Natural killer cell (primary cell): Measurements from ENCODE around the gene TEX2. TPM values are rescaled to one million over a fixed set of nuclear protein-coding genes. Genes with fewer than 3 reads are reported as not detected.

Experiments used
- ATAC-seq, 3 donors: fragments of 150-1000 bp in 2 of 3; fragments of 200-7000 bp in 1 of 3; cut with Tn5 transposase; 1 replicate in 1 of 3; 2 replicates in 2 of 3; pipeline ENCODE4 v1.10.0; 2021; ENCODE audit warnings: mild to moderate bottlenecking in 2 of 3, moderate library complexity in 2 of 3
- DNase-seq, 2 donors: peaks; one replicate each; pipeline versions ENCODE4 v3.0.0 to v3.0.0-alpha.2; 2013 to 2021; ENCODE audit warnings: mixed read lengths in 1 of 2
- H3K27ac ChIP-seq: one replicate; pipeline ENCODE4 v1.5.1; 2013; ENCODE audit warnings: mild to moderate bottlenecking, low read length
- H3K27me3 ChIP-seq: one replicate; pipeline ENCODE4 v1.6.1; 2013; ENCODE audit warnings: low read length; ENCODE audit not compliant: control insufficient read depth, insufficient read depth
- H3K36me3 ChIP-seq: one replicate; pipeline ENCODE4 v1.6.1; 2013; ENCODE audit warnings: low read length; ENCODE audit not compliant: control insufficient read depth, insufficient read depth
- H3K4me1 ChIP-seq: one replicate; pipeline ENCODE4 v1.6.1; 2013; ENCODE audit warnings: low read length; ENCODE audit not compliant: control insufficient read depth, insufficient read depth
- H3K4me3 ChIP-seq: one replicate; pipeline ENCODE4 v1.5.1; 2013; ENCODE audit warnings: low read length
- H3K9me3 ChIP-seq: one replicate; pipeline ENCODE4 v1.6.1; 2013; ENCODE audit warnings: low read length; ENCODE audit not compliant: control insufficient read depth, insufficient read depth
- H3K27ac Mint-ChIP-seq, 2 donors: one replicate each; pipeline ENCODE4 v1.8.0; 2022; ENCODE audit warnings: mild to moderate bottlenecking in 2 of 2, mixed read lengths in 2 of 2, moderate library complexity in 1 of 2
- H3K27me3 Mint-ChIP-seq, 2 donors: one replicate each; pipeline ENCODE4 v1.8.0; 2022; ENCODE audit warnings: low read depth in 2 of 2, mixed read lengths in 2 of 2
- H3K36me3 Mint-ChIP-seq: one replicate; pipeline ENCODE4 v1.8.0; 2022; ENCODE audit warnings: mixed read lengths
- H3K4me1 Mint-ChIP-seq, 2 donors: one replicate each; pipeline ENCODE4 v1.8.0; 2022; ENCODE audit warnings: mixed read lengths in 2 of 2
- H3K4me3 Mint-ChIP-seq: one replicate; pipeline ENCODE4 v1.8.0; 2022; ENCODE audit warnings: mild to moderate bottlenecking, moderate library complexity, mixed read lengths
- H3K9me3 Mint-ChIP-seq, 2 donors: one replicate each; pipeline ENCODE4 v1.8.0; 2022; ENCODE audit warnings: mixed read lengths in 2 of 2
- WGBS: methylation state at CpG from one replicate; pipeline ENCODE4 v1.1.7; 2013; ENCODE audit warnings: missing lambda C conversion rate; ENCODE audit not compliant: insufficient coverage; 5-methylcytosine and 5-hydroxymethylcytosine counted together
- intact Hi-C: fragments of 100-400 bp; cut with micrococcal nuclease; formaldehyde crosslinking; loops from one replicate; pipeline ENCODE4 v1.14.2; 2022
- total RNA-seq, 4 donors: library from RNA; stranded (reverse); fragments of 120-200 nt in 1 of 4; gene quantifications; one replicate each; pipeline versions ENCODE4 v1.2.3 to v1.2.4, GENCODE V29; 2013 to 2022
- TF ChIP-seq, protein P1 (sequence below): fragments of 200-600 bp; IDR thresholded peaks from one replicate; pipeline ENCODE4 v1.8.0; 2022; ENCODE audit warnings: antibody characterized with exemption

The TEX2 gene
- total RNA-seq, 3 donors from 2014 or later (not counting 1 experiment from before 2014, with no cell fraction given), result 8.3 to 16.3 (median 11.3) TPM

GRCh38 chr17:64139542-64139941, 123.5 kb downstream of the TEX2 start:
- WGBS, result 91% methylated on average over 4 of the region's 6 CpGs
- H3K9me3 Mint-ChIP-seq, result no peaks in the 10 kb centered on the region
- ATAC-seq (no peak), DNase-seq (no peak)
- TF ChIP-seq, protein P1, sequence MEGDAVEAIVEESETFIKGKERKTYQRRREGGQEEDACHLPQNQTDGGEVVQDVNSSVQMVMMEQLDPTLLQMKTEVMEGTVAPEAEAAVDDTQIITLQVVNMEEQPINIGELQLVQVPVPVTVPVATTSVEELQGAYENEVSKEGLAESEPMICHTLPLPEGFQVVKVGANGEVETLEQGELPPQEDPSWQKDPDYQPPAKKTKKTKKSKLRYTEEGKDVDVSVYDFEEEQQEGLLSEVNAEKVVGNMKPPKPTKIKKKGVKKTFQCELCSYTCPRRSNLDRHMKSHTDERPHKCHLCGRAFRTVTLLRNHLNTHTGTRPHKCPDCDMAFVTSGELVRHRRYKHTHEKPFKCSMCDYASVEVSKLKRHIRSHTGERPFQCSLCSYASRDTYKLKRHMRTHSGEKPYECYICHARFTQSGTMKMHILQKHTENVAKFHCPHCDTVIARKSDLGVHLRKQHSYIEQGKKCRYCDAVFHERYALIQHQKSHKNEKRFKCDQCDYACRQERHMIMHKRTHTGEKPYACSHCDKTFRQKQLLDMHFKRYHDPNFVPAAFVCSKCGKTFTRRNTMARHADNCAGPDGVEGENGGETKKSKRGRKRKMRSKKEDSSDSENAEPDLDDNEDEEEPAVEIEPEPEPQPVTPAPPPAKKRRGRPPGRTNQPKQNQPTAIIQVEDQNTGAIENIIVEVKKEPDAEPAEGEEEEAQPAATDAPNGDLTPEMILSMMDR, result no peak
- H3K4me1 Mint-ChIP-seq, result no peaks in the 10 kb centered on the region
- Histone ChIP-seq H3K4me3 (no peak overlapping the region), H3K27ac (no peak overlapping the region), H3K9me3 (no peaks in the 10 kb centered on the region), H3K4me1 (no peaks in the 10 kb centered on the region), H3K27me3 (no peaks in the 10 kb centered on the region), H3K36me3 (no peaks in the 10 kb centered on the region)
- H3K4me3 Mint-ChIP-seq, result no peak overlapping the region
- peaks cover 0 to 3% of the 10 kb centered on the region in 2 donors for H3K27me3 Mint-ChIP-seq
- H3K36me3 Mint-ChIP-seq, result no peaks in the 10 kb centered on the region
- intact Hi-C loops, result no loop called here
- H3K27ac Mint-ChIP-seq, result no peak overlapping the region

GRCh38 chr17:64138441-64138840, 124.6 kb downstream of the TEX2 start:
- Mint-ChIP-seq H3K36me3 (no peaks in the 10 kb centered on the region), H3K9me3 (no peaks in the 10 kb centered on the region), H3K27me3 (peaks cover 0 to 3% of the 10 kb centered on the region in 2 donors), H3K27ac (no peak overlapping the region), H3K4me1 (peaks cover 4% of the 10 kb centered on the region in 2 donors), H3K4me3 (no peak overlapping the region)
- Histone ChIP-seq H3K9me3 (no peaks in the 10 kb centered on the region), H3K27ac (no peak overlapping the region), H3K4me1 (no peaks in the 10 kb centered on the region), H3K4me3 (no peak overlapping the region), H3K36me3 (no peaks in the 10 kb centered on the region), H3K27me3 (no peaks in the 10 kb centered on the region)
- DNase-seq, result no peak
- ATAC-seq, result no peak
- TF ChIP-seq, protein P1, result no peak
- intact Hi-C loops, result no loop called here
- 44% methylated on average over 2 of the region's 2 CpGs for WGBS

DNA sequence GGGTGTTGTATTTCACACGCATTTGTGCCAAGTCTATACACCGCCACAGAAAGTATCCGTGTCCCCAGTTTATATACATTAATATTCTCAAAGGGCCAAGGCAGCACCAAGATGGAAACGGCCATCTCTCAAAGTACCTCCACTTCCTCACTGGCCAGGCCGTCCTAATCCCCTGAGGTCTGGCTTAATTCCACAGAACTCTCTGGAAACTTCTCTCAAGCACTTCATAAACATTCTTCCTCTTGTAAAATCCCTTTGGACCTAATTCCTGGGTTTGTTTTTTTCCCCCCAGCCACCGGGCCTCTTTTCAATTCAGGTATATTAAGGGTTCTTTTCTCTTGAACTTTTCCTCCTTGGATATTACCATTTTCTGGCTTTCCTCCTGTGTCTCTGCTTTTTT, 128.1 kb downstream of the TEX2 start:
- intact Hi-C loops, result no loop called here
- Histone ChIP-seq H3K27ac (no peak overlapping the region), H3K9me3 (no peaks in the 10 kb centered on the region), H3K36me3 (no peaks in the 10 kb centered on the region), H3K4me1 (peaks cover 10% of the 10 kb centered on the region), H3K4me3 (no peak overlapping the region), H3K27me3 (no peaks in the 10 kb centered on the region)
- Mint-ChIP-seq H3K27me3 (peaks cover 0 to 3% of the 10 kb centered on the region in 2 donors), H3K36me3 (no peaks in the 10 kb centered on the region), H3K4me3 (no peak overlapping the region), H3K9me3 (no peaks in the 10 kb centered on the region), H3K27ac (no peak overlapping the region), H3K4me1 (peaks cover 11 to 16% of the 10 kb centered on the region in 2 donors)
- WGBS, result 88% methylated on average over 5 of the region's 6 CpGs
- TF ChIP-seq, protein P1, result no peak
- DNase-seq, result no peak
- ATAC-seq, result no peak
